ENCODE measurements around the gene MDM2. TPM values are rescaled to one million over a fixed set of nuclear protein-coding genes. Genes with fewer than 3 reads are reported as not detected.
"Not testable (repeated sequence)": the region's sequence is repeated elsewhere in the genome, so short reads cannot be mapped to it uniquely, and the experiment has no call there.

Gene MDM2
- total RNA-seq, 1 donor from 2014 or later, result 113 TPM

GRCh38 chr12:68798882-68799234 is 9.1 kb upstream of the MDM2 start:
- Mint-ChIP-seq H3K4me3 (ENCODE audit: unreplicated experiment) (no peak overlapping the region), H3K36me3 (ENCODE audit: low read depth, unreplicated experiment) (no peaks in the 10 kb centered on the region), H3K4me1 (ENCODE audit: unreplicated experiment) (peaks cover 3% of the 10 kb centered on the region), H3K9me3 (ENCODE audit: unreplicated experiment) (no peaks in the 10 kb centered on the region), H3K27me3 (ENCODE audit: unreplicated experiment) (peaks cover 2% of the 10 kb centered on the region), H3K27ac (ENCODE audit: unreplicated experiment) (no peak overlapping the region)
- DNase-seq (ENCODE audit: low spot score), result no peak
- TF ChIP-seq, protein P1, sequence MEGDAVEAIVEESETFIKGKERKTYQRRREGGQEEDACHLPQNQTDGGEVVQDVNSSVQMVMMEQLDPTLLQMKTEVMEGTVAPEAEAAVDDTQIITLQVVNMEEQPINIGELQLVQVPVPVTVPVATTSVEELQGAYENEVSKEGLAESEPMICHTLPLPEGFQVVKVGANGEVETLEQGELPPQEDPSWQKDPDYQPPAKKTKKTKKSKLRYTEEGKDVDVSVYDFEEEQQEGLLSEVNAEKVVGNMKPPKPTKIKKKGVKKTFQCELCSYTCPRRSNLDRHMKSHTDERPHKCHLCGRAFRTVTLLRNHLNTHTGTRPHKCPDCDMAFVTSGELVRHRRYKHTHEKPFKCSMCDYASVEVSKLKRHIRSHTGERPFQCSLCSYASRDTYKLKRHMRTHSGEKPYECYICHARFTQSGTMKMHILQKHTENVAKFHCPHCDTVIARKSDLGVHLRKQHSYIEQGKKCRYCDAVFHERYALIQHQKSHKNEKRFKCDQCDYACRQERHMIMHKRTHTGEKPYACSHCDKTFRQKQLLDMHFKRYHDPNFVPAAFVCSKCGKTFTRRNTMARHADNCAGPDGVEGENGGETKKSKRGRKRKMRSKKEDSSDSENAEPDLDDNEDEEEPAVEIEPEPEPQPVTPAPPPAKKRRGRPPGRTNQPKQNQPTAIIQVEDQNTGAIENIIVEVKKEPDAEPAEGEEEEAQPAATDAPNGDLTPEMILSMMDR (IDR thresholded peaks at IDR 0.05; ENCODE audit: unreplicated experiment), result no peak

GRCh38 chr12:68800294-68800693 is 7.7 kb upstream of the MDM2 start:
- Mint-ChIP-seq H3K9me3 (ENCODE audit: unreplicated experiment) (no peaks in the 10 kb centered on the region), H3K27me3 (ENCODE audit: unreplicated experiment) (peaks cover 3% of the 10 kb centered on the region), H3K4me3 (ENCODE audit: unreplicated experiment) (no peak overlapping the region), H3K27ac (ENCODE audit: unreplicated experiment) (no peak overlapping the region), H3K36me3 (ENCODE audit: low read depth, unreplicated experiment) (no peaks in the 10 kb centered on the region), H3K4me1 (ENCODE audit: unreplicated experiment) (peaks cover 6% of the 10 kb centered on the region)
- DNase-seq (ENCODE audit: low spot score), result no peak
- TF ChIP-seq, protein P1 (IDR thresholded peaks at IDR 0.05; ENCODE audit: unreplicated experiment), result no peak

- not testable (repeated sequence) for H3K36me3 Mint-ChIP-seq (ENCODE audit: low read depth, unreplicated experiment); H3K27me3 Mint-ChIP-seq (ENCODE audit: unreplicated experiment); DNase-seq (ENCODE audit: low spot score); H3K9me3 Mint-ChIP-seq (ENCODE audit: unreplicated experiment); H3K4me3 Mint-ChIP-seq (ENCODE audit: unreplicated experiment); H3K4me1 Mint-ChIP-seq (ENCODE audit: unreplicated experiment); H3K27ac Mint-ChIP-seq (ENCODE audit: unreplicated experiment)
Observed at GRCh38 chr12:68801124-68801523, 6.9 kb upstream of the MDM2 start.

DNA sequence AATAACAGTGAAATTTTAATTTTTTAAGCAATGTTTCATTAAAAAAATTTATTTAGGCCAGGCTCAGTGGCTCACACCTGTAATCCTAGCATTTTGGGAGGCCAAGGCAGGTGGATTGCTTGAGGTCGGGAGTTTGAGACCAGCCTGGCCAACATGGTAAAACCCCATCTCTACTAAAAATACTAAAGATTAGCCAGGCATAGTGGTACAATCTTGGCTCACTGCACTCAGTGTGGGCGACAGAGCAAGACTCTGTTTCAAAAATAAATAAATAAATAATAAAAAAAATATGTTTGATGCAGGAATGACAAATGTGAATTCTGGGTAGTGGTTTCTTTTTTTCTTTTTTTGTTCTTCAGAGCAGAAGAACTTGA is 5.6 kb upstream of the MDM2 start:
- H3K9me3 Mint-ChIP-seq (ENCODE audit: unreplicated experiment); H3K4me1 Mint-ChIP-seq (ENCODE audit: unreplicated experiment); H3K27me3 Mint-ChIP-seq (ENCODE audit: unreplicated experiment); H3K27ac Mint-ChIP-seq (ENCODE audit: unreplicated experiment); H3K4me3 Mint-ChIP-seq (ENCODE audit: unreplicated experiment); DNase-seq (ENCODE audit: low spot score); H3K36me3 Mint-ChIP-seq (ENCODE audit: low read depth, unreplicated experiment): not testable (repeated sequence)

- not testable (repeated sequence) for H3K36me3 Mint-ChIP-seq (ENCODE audit: low read depth, unreplicated experiment); H3K9me3 Mint-ChIP-seq (ENCODE audit: unreplicated experiment); H3K4me1 Mint-ChIP-seq (ENCODE audit: unreplicated experiment); H3K27ac Mint-ChIP-seq (ENCODE audit: unreplicated experiment); H3K27me3 Mint-ChIP-seq (ENCODE audit: unreplicated experiment); H3K4me3 Mint-ChIP-seq (ENCODE audit: unreplicated experiment); DNase-seq (ENCODE audit: low spot score)
Observed at GRCh38 chr12:68802911-68803651, 4.9 kb upstream of the MDM2 start.

DNA sequence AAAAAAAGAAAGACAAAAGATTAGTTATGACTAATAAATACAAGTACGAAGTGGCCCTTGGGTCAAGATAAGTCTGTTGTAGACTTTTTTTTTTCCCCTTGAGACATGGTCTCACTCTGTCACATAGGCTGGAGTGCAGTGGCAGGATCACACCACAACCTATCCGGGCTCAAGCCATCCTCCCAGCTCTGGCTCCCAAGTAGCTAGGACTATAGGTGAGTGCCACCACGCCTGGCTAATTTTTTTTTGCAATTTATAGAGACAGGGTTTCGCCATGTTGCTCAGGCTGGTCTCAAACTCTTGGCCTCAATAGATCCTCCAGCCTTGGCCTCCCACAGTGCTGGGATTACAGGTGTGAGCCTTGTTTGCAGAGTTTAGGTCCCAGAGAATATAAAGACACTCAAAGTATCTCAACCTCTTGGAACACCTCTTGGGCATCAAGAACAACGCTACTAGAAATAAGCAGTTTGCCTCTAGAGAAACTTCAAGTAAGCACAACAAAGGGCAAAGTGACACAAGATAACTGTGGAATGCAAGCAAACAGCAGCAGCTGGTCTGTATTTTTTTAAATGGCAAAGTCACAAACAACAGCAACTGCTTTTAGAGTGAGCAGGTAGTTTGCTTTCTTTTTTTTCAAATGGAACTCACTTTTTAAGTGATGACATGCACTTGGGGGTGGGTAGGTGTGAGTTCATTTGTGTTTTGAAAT is 3.9 kb upstream of the MDM2 start:
- Mint-ChIP-seq H3K36me3 (ENCODE audit: low read depth, unreplicated experiment) (peaks cover 4% of the 10 kb centered on the region), H3K4me3 (ENCODE audit: unreplicated experiment) (no peak overlapping the region), H3K4me1 (ENCODE audit: unreplicated experiment) (peaks cover 13% of the 10 kb centered on the region), H3K9me3 (ENCODE audit: unreplicated experiment) (no peaks in the 10 kb centered on the region), H3K27ac (ENCODE audit: unreplicated experiment) (no peak overlapping the region), H3K27me3 (ENCODE audit: unreplicated experiment) (peaks cover 11% of the 10 kb centered on the region)
- DNase-seq (ENCODE audit: low spot score), result no peak
- TF ChIP-seq, protein P1 (IDR thresholded peaks at IDR 0.05; ENCODE audit: unreplicated experiment), result no peak
